Measurements from ENCODE around the gene NID1. TPM values are rescaled to one million over a fixed set of nuclear protein-coding genes. Genes with fewer than 3 reads are reported as not detected.

Gene NID1
- total RNA-seq, 1 donor from 2014 or later = 321 TPM

GRCh38 chr1:236066828-236067386, 2.0 kb upstream of the NID1 start:
- no peak for DNase-seq (ENCODE audit: extremely low read depth, low read depth, low spot score)

DNA sequence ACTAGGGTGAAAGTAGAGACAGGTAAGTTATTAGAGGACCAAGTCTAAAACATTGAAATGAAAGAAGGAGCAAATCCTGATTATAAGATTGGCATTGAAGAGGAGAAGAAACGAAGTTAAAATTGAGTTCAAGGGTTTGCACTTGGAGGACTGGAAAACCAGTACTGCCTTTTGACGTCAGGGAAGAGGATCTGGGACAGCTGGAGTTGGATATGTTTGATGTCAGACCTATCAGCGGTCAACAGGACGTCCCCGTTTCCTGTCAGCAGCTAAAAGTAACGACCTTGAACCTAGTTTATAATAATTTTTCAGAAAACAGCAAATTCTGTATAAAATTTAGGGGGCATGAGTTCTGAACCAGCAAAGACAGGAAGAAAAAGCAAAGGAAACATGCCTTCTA, 1.2 kb upstream of the NID1 start:
- DNase-seq (ENCODE audit: extremely low read depth, low read depth, low spot score) = no peak

- no peak for DNase-seq (ENCODE audit: extremely low read depth, low read depth, low spot score)
Measured at GRCh38 chr1:236065509-236066005, 667 bp upstream of the NID1 start.

- DNase-seq (ENCODE audit: extremely low read depth, low read depth, low spot score) = no peak
Measured at GRCh38 chr1:236063919-236064673, 794 bp downstream of the NID1 start.

DNA sequence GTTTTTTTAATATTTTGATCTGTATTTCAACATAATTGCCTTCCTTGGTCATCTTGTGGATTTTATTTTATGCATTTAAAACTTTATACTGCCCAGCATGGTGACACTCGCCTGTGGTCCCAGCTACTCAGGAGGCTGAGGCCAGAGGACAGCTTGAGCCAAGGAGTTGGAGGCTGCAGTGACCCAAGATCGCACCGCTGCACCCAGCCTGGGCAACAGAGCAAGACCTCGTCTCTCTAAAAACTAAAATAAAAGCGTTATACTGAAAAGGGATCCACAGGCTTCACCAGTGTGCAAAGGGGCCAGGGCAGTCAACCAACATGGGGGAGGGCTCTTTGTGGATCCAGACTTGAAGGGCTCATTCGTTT, 1.4 kb downstream of the NID1 start:
- DNase-seq (ENCODE audit: extremely low read depth, low read depth, low spot score) = no peak

GRCh38 chr1:236060286-236060685, 4.6 kb downstream of the NID1 start:
- no peak for DNase-seq (ENCODE audit: extremely low read depth, low read depth, low spot score)

DNA sequence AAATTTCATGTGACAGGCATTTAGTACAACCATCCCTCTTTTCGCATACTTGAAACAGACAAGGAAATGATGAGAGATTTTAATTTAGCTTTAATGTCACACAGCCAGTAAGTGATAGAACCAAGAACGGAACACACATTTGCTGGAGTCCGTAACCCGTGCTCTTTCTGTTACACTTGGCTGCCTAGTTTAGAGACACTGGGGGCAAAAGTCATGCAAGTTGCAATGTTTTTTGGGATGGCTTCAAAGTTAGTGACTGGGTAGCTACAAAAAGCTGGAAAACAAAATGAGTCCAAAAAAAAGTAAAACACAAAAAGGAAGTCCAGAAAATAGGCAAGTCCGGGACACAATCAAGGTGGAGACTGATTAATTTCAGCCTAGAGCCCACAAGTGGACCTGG, 5.9 kb downstream of the NID1 start:
- no peak for DNase-seq (ENCODE audit: extremely low read depth, low read depth, low spot score)

- DNase-seq (ENCODE audit: extremely low read depth, low read depth, low spot score) = no peak
Measured at GRCh38 chr1:236058141-236058934, 6.6 kb downstream of the NID1 start.

- no peak for DNase-seq (ENCODE audit: extremely low read depth, low read depth, low spot score)
Measured at GRCh38 chr1:236057546-236057945, 7.3 kb downstream of the NID1 start.

DNA sequence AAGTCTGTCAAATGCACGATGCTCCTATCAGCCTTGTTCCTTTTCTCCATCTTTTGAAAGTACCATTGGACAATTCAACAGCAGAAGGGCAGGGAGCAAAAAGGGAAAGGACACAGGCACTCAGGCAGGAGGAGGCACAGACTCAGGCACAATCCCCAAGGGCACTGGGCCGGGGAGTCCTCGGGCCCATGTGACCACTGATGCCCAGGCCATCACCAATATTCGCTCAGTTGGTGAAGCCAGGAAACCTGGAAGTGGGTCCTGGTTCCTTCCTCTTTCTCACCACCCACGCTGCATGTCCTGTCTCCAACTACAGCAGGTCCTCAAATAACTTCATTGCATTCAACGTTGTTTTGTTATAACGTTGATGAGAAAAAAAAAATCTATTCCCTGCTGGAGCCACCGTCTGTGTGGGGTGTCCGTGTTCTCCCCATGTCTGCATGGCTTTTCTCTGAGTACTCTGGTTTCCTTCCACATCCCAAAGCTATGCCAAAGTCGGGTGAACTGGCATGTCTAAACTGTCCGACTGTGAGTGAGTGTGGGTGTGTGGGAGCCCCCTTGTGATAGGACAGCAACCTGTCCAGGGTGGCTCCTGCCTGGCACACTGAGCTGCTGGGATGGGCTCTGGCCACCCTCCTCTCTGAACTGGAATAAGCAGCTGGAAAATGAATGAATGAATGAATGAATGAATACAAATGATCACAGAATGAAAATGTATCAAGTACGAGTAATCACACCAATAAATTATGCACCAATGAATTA, 12.5 kb downstream of the NID1 start:
- no peak for DNase-seq (ENCODE audit: extremely low read depth, low read depth, low spot score)

DNA sequence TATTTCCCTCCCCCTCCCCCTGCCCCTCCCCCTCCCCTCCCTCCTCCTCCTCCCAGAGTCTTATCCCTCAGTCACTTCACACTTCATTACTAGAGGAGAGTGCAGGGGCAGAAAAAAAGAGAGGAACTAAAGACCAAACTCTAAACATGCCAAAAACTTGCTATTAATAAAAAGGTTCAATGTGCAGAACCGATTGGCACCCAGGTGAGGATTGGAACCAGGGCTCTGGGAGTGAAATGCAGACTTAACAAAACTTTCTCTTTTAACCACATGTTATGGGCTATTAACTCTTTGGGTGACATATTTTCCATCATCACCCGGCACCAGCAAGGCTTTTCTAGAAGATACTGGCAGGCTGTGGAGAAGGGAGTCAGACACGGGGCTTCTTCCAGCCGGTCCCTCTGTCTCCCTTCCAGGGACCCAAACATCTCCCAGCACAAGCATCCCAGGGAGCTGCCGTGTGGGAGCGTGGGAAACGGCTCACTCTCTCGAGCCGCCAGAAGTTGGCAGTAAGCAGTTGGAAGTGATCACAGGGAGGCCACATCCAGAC, 13.6 kb downstream of the NID1 start:
- no peak for DNase-seq (ENCODE audit: extremely low read depth, low read depth, low spot score)

- DNase-seq (ENCODE audit: extremely low read depth, low read depth, low spot score) = no peak
Measured at GRCh38 chr1:236045771-236046170, 19.1 kb downstream of the NID1 start.

DNA sequence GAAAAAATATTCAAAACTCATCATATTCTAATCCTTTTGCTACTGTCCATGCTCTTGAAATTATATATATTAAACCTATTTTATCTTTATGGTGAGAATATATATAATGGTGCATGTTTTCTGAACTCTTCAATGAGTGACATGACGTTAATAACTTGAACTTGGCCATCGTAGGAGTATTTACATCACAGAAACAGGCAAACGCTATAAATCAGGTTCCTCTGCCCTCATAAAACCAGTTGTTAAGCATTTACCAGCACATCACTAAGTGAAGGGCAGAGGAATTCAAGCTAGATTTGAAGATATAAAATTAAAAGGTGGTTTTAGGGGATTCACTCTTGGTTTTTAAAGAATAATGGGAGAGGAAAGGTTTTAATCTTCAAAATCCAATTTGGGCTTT, 20.5 kb downstream of the NID1 start:
- DNase-seq (ENCODE audit: extremely low read depth, low read depth, low spot score) = no peak

- no peak for DNase-seq (ENCODE audit: extremely low read depth, low read depth, low spot score)
Measured at GRCh38 chr1:236041631-236042618, 23.0 kb downstream of the NID1 start.

DNA sequence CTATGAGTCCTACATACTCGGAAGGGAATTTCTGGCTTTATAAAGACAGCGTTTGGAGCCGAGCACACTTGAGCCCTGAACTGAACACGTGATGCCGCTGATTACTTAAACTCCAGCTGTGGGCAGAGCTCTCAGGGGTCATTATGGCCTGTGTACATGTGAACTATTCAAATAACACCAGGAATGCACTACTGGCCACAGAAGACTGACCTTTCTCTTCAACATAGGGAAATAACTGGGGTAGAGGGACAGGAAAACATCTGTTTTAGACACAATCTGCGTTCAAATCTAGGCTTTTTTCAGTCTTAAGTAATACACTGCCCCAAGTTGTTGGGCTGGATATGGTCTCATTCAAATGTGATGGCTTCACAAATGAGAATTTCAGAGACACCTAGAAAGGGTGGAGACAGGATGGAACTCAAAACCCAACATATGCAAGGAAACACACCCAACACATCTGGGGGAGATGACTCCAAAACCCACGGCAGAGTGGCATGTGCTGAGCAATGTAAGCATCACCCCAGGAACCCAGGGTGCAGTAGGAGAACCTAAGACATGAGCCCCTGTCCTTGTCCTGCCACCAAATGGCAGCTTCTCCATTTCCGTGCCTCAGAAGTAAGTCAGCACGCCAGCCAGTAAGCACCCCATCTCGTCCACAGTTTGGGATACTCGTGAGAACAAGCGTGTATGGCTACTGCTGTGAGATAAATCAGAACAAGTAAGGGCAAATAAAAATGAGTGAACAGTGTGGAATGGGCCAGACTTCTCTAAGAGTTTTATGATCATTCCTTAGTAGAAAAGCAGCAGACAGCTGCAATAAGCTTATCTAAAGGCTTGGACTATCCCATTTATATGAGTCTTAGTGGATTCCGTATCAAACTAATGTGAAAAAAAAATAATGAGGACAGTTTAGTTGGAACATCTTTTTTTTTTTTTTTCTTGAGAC, 24.9 kb downstream of the NID1 start:
- DNase-seq (ENCODE audit: extremely low read depth, low read depth, low spot score) = no peak

- no peak for DNase-seq (ENCODE audit: extremely low read depth, low read depth, low spot score)
Measured at GRCh38 chr1:236038034-236038433, 26.9 kb downstream of the NID1 start.

GRCh38 chr1:236035681-236036101, 29.2 kb downstream of the NID1 start:
- DNase-seq (ENCODE audit: extremely low read depth, low read depth, low spot score) = no peak

DNA sequence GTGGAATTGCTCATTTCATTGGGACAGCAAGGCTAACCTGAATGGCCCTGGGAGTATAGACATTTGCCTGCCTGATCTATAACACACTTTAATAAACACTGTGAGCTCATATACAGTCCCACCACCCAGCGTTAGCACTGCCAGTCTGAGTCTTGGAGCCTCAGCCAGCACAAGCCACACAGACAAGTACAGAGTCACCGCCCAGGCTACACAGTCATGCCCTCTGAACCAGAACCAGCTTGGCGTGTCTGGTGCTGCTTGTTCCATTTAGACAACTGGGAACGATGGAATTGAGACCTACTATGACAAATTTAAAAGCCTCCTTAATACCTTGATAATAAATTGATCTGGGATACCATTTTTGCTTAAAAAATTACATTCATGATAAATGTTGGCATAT, 31.6 kb downstream of the NID1 start:
- DNase-seq (ENCODE audit: extremely low read depth, low read depth, low spot score) = no peak
